PC-9 (cell line): Measurements from ENCODE around the gene HHAT.

Source experiments
- CTCF ChIP-seq: fragments of 200-600 bp; sonication (generic); conservative IDR thresholded peaks from 2 replicates; pipeline ENCODE4 v1.6.1; 2017; ENCODE audit warnings: mixed run types, antibody characterized with exemption, mild to moderate bottlenecking, moderate library complexity
- EZH2 ChIP-seq: fragments of 200-600 bp; sonication (generic); IDR thresholded peaks from 2 replicates; pipeline ENCODE4 v1.8.0; 2017; ENCODE audit warnings: antibody characterized with exemption, low read depth

GRCh38 chr1:210397252-210397651, 68.5 kb downstream of the HHAT start:
- TF ChIP-seq CTCF: no peak
- TF ChIP-seq EZH2: no peak
